Measurements from ENCODE around the gene CFAP46.

DNA sequence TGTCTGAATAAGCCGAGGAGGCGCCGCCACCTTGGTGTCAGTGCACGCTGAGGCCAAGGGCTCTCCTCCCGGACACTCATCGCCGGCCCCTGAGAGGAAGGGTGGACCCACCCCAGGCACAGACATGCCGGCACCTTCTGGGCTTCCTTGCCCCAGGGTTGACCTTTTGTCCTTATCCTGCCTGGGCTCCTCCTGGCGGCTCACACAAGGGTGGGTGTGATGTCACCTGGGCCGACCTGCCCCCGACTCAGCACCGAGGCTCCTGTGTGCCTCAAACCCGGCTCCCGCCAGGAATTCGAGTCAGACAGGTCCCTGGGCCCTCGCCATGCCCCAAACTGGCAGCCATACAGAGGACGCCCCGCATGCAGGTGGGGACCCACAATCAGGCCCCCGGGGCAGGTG, 17.7 kb upstream of the CFAP46 start:
- TF ChIP-seq GATA2 (IDR thresholded peaks at IDR 0.05; ENCODE audit: low read depth, low read length): no peak
- no peak for TF ChIP-seq GATA3 (IDR thresholded peaks at IDR 0.05; ENCODE audit: low read depth, low read length)

Data from SH-SY5Y (cell line).